ENCODE measurements around the gene DCAF7. TPM values are rescaled to one million over a fixed set of nuclear protein-coding genes. Genes with fewer than 3 reads are reported as not detected.

The DCAF7 gene
- total and polyA plus RNA-seq, 2 donors, result 19.8 to 26.0 TPM

DNA sequence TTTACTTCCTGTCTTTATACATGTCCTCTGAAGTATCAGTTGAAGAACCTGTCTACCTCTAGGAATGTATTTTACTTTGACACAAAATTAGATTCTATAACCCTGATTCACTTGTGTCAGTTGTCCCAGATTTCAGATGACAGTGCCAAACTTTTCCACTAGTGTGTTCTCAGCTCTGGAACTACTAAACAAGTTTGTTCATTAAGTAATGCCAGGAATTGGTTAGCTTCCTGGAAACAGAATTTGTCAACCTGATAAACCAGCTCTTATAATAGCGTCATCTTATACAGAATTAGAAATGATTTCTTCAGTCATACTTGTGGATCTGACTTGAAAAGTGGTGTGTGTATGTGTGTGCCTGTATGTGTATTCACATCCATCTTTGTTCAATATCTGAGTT, 79.3 kb downstream of the DCAF7 start:
- 100% methylated on average over 1 of the region's 1 CpG for WGBS
- Histone ChIP-seq H3K36me3 (ENCODE audit: control insufficient read depth in 2 of 2, insufficient read depth in 2 of 2, low read length in 1 of 2) (peaks cover 9 to 10% of the 10 kb centered on the region in 2 donors), H3K27me3 (ENCODE audit: control insufficient read depth in 2 of 2, insufficient read depth in 1 of 2, low read length in 1 of 2) (no peaks in the 10 kb centered on the region), H3K4me3 (ENCODE audit: low read length in 2 of 2) (no peak overlapping the region), H3K27ac (ENCODE audit: low read depth in 1 of 2, low read length in 1 of 2) (no peak overlapping the region), H3K4me1 (ENCODE audit: control insufficient read depth in 2 of 2, insufficient read depth in 2 of 2, low read length in 2 of 2) (peaks cover under 1 to 6% of the 10 kb centered on the region in 2 donors), H3K9me3 (ENCODE audit: control insufficient read depth in 2 of 2, insufficient read depth in 1 of 2, low read length in 1 of 2) (no peaks in the 10 kb centered on the region)
- no peak for DNase-seq (ENCODE audit: low read depth in 6 of 9, low spot score in 9 of 9)

DNA sequence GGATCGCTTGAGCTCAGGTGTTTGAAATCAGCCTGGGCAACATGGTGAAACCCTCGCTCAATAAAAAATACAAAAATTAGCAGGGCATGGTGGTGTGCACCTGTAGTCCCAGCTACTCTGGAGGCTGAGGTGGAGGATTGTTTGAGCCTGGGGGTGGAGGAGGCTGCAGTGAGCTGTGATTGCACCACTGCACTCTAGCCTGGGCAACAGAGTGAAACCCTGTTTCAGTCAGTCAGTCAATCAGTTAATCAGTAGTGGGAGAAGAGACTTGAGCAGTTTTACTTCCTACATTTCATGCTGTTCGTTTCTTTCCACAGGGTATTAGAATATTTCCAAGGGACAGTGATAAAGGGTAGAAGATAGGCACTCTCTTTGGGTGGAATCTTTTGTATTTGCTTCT, 80.8 kb downstream of the DCAF7 start:
- 95% methylated on average over 3 of the region's 3 CpGs for WGBS

DNA sequence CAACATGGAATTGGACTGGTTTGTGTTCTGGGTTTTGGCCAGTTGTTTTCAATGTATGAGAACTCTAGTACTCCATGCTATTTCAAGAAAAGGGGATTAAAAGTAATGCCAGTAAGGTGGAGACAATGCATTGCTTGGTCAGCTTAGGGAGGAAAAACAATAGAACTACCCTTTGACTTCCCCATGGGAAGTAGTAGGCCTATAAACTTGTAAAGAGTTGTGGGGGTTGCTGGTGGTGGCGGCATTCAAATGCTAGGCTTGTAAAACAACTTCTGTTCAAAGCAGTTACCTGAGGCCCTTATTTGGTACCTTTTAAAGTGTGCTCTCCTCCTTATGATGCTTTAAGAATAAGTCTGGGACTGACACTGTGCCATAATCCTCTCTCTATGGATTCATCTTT, 81.3 kb downstream of the DCAF7 start:
- H3K36me3 ChIP-seq (ENCODE audit: control insufficient read depth in 2 of 2, insufficient read depth in 2 of 2, low read length in 1 of 2), result peaks cover 17 to 22% of the 10 kb centered on the region in 2 donors

More for the DNA sequence above, 80.8 kb downstream of the DCAF7 start:
- no peaks in the 10 kb centered on the region for H3K27me3 ChIP-seq (ENCODE audit: control insufficient read depth in 2 of 2, insufficient read depth in 1 of 2, low read length in 1 of 2)
- H3K9me3 ChIP-seq (ENCODE audit: control insufficient read depth in 2 of 2, insufficient read depth in 1 of 2, low read length in 1 of 2), result no peaks in the 10 kb centered on the region
- no peak overlapping the region for H3K4me3 ChIP-seq (ENCODE audit: low read length in 2 of 2)
- H3K27ac ChIP-seq (ENCODE audit: low read depth in 1 of 2, low read length in 1 of 2), result no peak overlapping the region
- no peak for DNase-seq (ENCODE audit: low read depth in 6 of 9, low spot score in 9 of 9)
- H3K36me3 ChIP-seq (ENCODE audit: control insufficient read depth in 2 of 2, insufficient read depth in 2 of 2, low read length in 1 of 2), result peaks cover 12 to 16% of the 10 kb centered on the region in 2 donors
- H3K4me1 ChIP-seq (ENCODE audit: control insufficient read depth in 2 of 2, insufficient read depth in 2 of 2, low read length in 2 of 2), result peaks cover 0 to 6% of the 10 kb centered on the region in 2 donors

DNA sequence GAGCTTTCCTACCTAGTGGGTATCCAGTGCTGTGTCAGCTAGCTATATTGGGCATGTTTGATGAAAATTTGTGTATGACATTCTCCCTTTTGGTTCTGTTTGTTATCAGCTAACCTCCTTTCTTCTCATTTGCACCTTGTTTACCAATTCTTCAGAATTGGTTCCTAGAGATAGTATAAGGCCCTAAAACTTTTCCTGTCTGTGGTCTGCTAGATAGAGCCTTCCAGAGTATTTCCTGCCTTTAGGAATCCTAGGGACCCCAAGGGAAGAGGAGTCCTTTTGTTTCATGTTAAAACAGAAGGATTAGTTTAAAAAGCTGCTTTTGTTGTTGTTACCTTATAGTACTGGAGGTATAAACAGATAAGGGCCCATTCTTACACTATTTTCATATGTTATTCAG, 83.5 kb downstream of the DCAF7 start:
- Histone ChIP-seq H3K36me3 (ENCODE audit: control insufficient read depth in 2 of 2, insufficient read depth in 2 of 2, low read length in 1 of 2) (peaks cover 21 to 28% of the 10 kb centered on the region in 2 donors), H3K4me1 (ENCODE audit: control insufficient read depth in 2 of 2, insufficient read depth in 2 of 2, low read length in 2 of 2) (peaks cover 0 to 6% of the 10 kb centered on the region in 2 donors), H3K27me3 (ENCODE audit: control insufficient read depth in 2 of 2, insufficient read depth in 1 of 2, low read length in 1 of 2) (no peaks in the 10 kb centered on the region), H3K27ac (ENCODE audit: low read depth in 1 of 2, low read length in 1 of 2) (no peak overlapping the region), H3K4me3 (ENCODE audit: low read length in 2 of 2) (no peak overlapping the region), H3K9me3 (ENCODE audit: control insufficient read depth in 2 of 2, insufficient read depth in 1 of 2, low read length in 1 of 2) (no peaks in the 10 kb centered on the region)
- no peak for DNase-seq (ENCODE audit: low read depth in 6 of 9, low spot score in 9 of 9)

More for the DNA sequence above, 81.3 kb downstream of the DCAF7 start:
- peaks cover 0 to 6% of the 10 kb centered on the region in 2 donors for H3K4me1 ChIP-seq (ENCODE audit: control insufficient read depth in 2 of 2, insufficient read depth in 2 of 2, low read length in 2 of 2)
- no peak overlapping the region for H3K4me3 ChIP-seq (ENCODE audit: low read length in 2 of 2)
- WGBS, result 98% methylated on average over 1 of the region's 1 CpG
- no peaks in the 10 kb centered on the region for H3K9me3 ChIP-seq (ENCODE audit: control insufficient read depth in 2 of 2, insufficient read depth in 1 of 2, low read length in 1 of 2)
- no peak overlapping the region for H3K27ac ChIP-seq (ENCODE audit: low read depth in 1 of 2, low read length in 1 of 2)
- no peak for DNase-seq (ENCODE audit: low read depth in 6 of 9, low spot score in 9 of 9)
- H3K27me3 ChIP-seq (ENCODE audit: control insufficient read depth in 2 of 2, insufficient read depth in 1 of 2, low read length in 1 of 2), result no peaks in the 10 kb centered on the region

DNA sequence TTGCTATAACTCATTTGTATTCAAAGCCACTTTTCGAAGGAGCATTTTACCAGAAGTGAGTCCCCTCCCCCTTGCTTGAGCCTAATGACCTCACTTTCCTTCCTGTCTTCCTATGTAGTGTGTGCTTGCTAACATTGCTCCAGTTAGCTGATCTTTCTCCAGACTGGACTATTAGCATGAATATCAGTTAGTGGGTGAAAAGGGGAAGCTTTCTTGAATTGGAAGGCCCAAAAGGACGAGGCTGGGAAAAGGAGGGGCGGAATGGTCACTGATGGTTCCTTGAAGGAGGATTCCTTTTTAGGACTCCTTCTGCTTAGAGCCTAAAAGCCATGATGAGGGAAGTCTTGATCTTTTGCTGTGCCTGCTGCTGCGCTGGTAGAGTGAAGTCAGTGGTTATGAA, 83.9 kb downstream of the DCAF7 start:
- Histone ChIP-seq H3K36me3 (ENCODE audit: control insufficient read depth in 2 of 2, insufficient read depth in 2 of 2, low read length in 1 of 2) (peaks cover 18 to 28% of the 10 kb centered on the region in 2 donors), H3K27ac (ENCODE audit: low read depth in 1 of 2, low read length in 1 of 2) (no peak overlapping the region), H3K4me1 (ENCODE audit: control insufficient read depth in 2 of 2, insufficient read depth in 2 of 2, low read length in 2 of 2) (peaks cover 0 to 8% of the 10 kb centered on the region in 2 donors), H3K9me3 (ENCODE audit: control insufficient read depth in 2 of 2, insufficient read depth in 1 of 2, low read length in 1 of 2) (no peaks in the 10 kb centered on the region), H3K4me3 (ENCODE audit: low read length in 2 of 2) (no peak overlapping the region), H3K27me3 (ENCODE audit: control insufficient read depth in 2 of 2, insufficient read depth in 1 of 2, low read length in 1 of 2) (no peaks in the 10 kb centered on the region)
- 77% methylated on average over 4 of the region's 4 CpGs for WGBS
- peak in 1 of 9 donors; percentile 17 for DNase-seq (ENCODE audit: low read depth in 6 of 9, low spot score in 9 of 9)

DNA sequence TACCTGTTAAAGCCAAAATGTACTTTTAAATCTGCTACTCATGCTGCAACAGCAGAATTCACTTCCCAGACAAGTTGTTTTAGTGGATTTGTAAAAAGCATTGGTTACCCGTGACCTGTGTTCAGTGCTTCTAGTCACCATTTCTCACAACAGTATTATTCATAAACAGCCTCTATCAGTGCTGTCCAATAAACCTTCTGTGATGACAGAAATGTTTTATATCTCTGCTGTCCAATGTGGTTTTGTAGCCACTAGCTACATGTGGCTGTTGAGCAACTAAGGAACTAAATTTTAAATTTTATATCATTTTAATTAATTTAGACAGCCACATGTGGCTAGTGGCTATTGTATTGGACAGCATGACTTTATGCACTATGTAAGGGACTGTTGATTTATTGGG, 84.5 kb downstream of the DCAF7 start:
- H3K36me3 ChIP-seq (ENCODE audit: control insufficient read depth in 2 of 2, insufficient read depth in 2 of 2, low read length in 1 of 2), result peaks cover 17 to 28% of the 10 kb centered on the region in 2 donors
- no peaks in the 10 kb centered on the region for H3K27me3 ChIP-seq (ENCODE audit: control insufficient read depth in 2 of 2, insufficient read depth in 1 of 2, low read length in 1 of 2)
- no peak overlapping the region for H3K4me3 ChIP-seq (ENCODE audit: low read length in 2 of 2)
- no peak overlapping the region for H3K27ac ChIP-seq (ENCODE audit: low read depth in 1 of 2, low read length in 1 of 2)
- H3K4me1 ChIP-seq (ENCODE audit: control insufficient read depth in 2 of 2, insufficient read depth in 2 of 2, low read length in 2 of 2), result peaks cover 0 to 10% of the 10 kb centered on the region in 2 donors
- H3K9me3 ChIP-seq (ENCODE audit: control insufficient read depth in 2 of 2, insufficient read depth in 1 of 2, low read length in 1 of 2), result no peaks in the 10 kb centered on the region
- DNase-seq (ENCODE audit: low read depth in 6 of 9, low spot score in 9 of 9), result no peak
- 94% methylated on average over 1 of the region's 1 CpG for WGBS

DNA sequence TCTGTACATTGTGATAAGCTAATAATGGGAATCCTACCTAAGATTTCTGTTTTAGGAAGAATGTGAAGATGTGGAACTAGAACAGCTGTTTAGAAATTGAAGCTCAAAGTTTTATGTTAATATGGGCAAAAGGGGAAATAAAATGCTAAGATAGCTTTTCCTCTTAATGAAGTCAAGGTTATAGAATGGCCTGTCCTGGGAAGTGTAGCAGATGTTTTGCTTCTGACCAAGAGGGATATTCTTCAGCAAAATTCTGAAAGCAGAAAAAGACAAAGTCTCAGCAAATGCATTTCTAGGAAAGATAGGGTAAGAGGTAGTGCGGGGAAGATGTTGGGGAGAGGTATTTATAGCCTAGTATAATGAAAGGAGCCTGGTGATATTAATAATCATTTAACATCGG, 85.0 kb downstream of the DCAF7 start:
- Histone ChIP-seq H3K36me3 (ENCODE audit: control insufficient read depth in 2 of 2, insufficient read depth in 2 of 2, low read length in 1 of 2) (peaks cover 17 to 28% of the 10 kb centered on the region in 2 donors), H3K9me3 (ENCODE audit: control insufficient read depth in 2 of 2, insufficient read depth in 1 of 2, low read length in 1 of 2) (no peaks in the 10 kb centered on the region), H3K27ac (ENCODE audit: low read depth in 1 of 2, low read length in 1 of 2) (no peak overlapping the region), H3K4me3 (ENCODE audit: low read length in 2 of 2) (no peak overlapping the region), H3K4me1 (ENCODE audit: control insufficient read depth in 2 of 2, insufficient read depth in 2 of 2, low read length in 2 of 2) (peaks cover 0 to 10% of the 10 kb centered on the region in 2 donors), H3K27me3 (ENCODE audit: control insufficient read depth in 2 of 2, insufficient read depth in 1 of 2, low read length in 1 of 2) (no peaks in the 10 kb centered on the region)
- WGBS, result 96% methylated on average over 2 of the region's 2 CpGs
- DNase-seq (ENCODE audit: low read depth in 6 of 9, low spot score in 9 of 9), result no peak

DNA sequence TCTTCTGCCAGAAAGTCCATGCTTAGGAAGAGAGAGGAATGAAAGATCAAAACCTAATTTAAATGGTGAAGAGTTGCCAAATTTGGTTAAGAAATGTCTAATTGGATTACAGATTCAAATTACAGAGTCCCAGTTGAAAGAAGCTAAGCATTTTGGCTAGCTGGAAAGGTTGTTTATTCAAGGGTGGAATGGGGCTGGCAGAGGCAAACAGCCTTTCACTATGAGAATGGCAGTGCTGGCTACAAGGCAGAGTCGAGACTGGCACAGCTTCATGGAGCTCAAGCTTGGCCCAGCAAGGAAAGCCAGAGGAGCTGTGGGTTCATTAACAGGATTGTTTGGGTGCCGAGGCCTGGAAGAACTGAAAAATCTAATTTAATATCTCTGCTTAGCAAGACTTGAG, 85.5 kb downstream of the DCAF7 start:
- Histone ChIP-seq H3K4me3 (ENCODE audit: low read length in 2 of 2) (no peak overlapping the region), H3K4me1 (ENCODE audit: control insufficient read depth in 2 of 2, insufficient read depth in 2 of 2, low read length in 2 of 2) (peaks cover 0 to 10% of the 10 kb centered on the region in 2 donors), H3K9me3 (ENCODE audit: control insufficient read depth in 2 of 2, insufficient read depth in 1 of 2, low read length in 1 of 2) (no peaks in the 10 kb centered on the region), H3K27me3 (ENCODE audit: control insufficient read depth in 2 of 2, insufficient read depth in 1 of 2, low read length in 1 of 2) (no peaks in the 10 kb centered on the region), H3K27ac (ENCODE audit: low read depth in 1 of 2, low read length in 1 of 2) (no peak overlapping the region), H3K36me3 (ENCODE audit: control insufficient read depth in 2 of 2, insufficient read depth in 2 of 2, low read length in 1 of 2) (peaks cover 17 to 28% of the 10 kb centered on the region in 2 donors)
- DNase-seq (ENCODE audit: low read depth in 6 of 9, low spot score in 9 of 9), result no peak
- WGBS, result over 99% methylated on average over 2 of the region's 2 CpGs

DNA sequence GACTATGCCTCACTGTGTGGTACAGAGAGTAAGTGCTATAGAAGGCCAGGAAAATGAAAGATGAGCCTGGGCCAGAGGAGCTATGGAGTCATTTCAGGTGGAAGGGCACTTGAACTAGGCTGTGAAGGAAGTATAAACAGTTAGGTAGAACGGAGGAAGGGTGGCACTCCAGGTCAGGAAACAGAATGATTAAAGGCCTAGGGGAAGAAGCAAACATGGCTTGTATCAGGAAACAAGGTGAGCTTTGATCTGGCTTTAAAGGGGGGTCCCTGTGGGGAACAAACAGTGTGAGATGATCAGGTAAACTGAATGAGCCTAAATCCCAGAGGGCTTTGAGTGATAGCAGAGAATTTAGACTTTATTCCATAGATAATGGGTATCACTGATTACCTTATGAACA, 88.8 kb downstream of the DCAF7 start:
- H3K9me3 ChIP-seq (ENCODE audit: control insufficient read depth in 2 of 2, insufficient read depth in 1 of 2, low read length in 1 of 2), result no peaks in the 10 kb centered on the region
- no peak for DNase-seq (ENCODE audit: low read depth in 6 of 9, low spot score in 9 of 9)
- peaks cover 18 to 23% of the 10 kb centered on the region in 2 donors for H3K36me3 ChIP-seq (ENCODE audit: control insufficient read depth in 2 of 2, insufficient read depth in 2 of 2, low read length in 1 of 2)
- WGBS, result 71% methylated on average over 1 of the region's 1 CpG
- no peaks in the 10 kb centered on the region for H3K27me3 ChIP-seq (ENCODE audit: control insufficient read depth in 2 of 2, insufficient read depth in 1 of 2, low read length in 1 of 2)
- peaks cover 0 to 6% of the 10 kb centered on the region in 2 donors for H3K4me1 ChIP-seq (ENCODE audit: control insufficient read depth in 2 of 2, insufficient read depth in 2 of 2, low read length in 2 of 2)
- no peak overlapping the region for H3K4me3 ChIP-seq (ENCODE audit: low read length in 2 of 2)
- H3K27ac ChIP-seq (ENCODE audit: low read depth in 1 of 2, low read length in 1 of 2), result no peak overlapping the region

DNA sequence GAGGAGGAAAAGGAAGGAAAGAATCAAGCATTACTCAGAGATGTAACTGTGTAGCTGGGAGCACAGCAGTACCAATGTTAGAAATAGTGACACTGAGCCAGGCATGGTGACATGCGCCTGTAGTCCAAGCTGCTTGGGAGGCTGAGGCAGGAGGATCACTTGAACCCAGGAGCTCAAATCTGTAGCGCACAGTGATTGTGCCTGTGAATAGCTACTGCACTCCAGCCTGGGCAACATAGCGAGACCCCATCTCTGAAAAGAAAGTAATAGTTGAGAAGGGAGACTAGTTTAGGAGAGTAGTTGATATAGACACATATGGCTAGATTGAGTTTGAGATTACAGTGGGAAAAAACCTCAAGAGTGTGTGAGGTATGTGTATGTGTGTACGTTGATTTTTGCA, 89.8 kb downstream of the DCAF7 start:
- Histone ChIP-seq H3K4me1 (ENCODE audit: control insufficient read depth in 2 of 2, insufficient read depth in 2 of 2, low read length in 2 of 2) (peaks cover 0 to 4% of the 10 kb centered on the region in 2 donors), H3K36me3 (ENCODE audit: control insufficient read depth in 2 of 2, insufficient read depth in 2 of 2, low read length in 1 of 2) (peaks cover 15 to 18% of the 10 kb centered on the region in 2 donors)

More for the DNA sequence above, 89.8 kb downstream of the DCAF7 start:
- Histone ChIP-seq H3K27ac (ENCODE audit: low read depth in 1 of 2, low read length in 1 of 2) (no peak overlapping the region), H3K9me3 (ENCODE audit: control insufficient read depth in 2 of 2, insufficient read depth in 1 of 2, low read length in 1 of 2) (no peaks in the 10 kb centered on the region), H3K4me3 (ENCODE audit: low read length in 2 of 2) (no peak overlapping the region), H3K27me3 (ENCODE audit: control insufficient read depth in 2 of 2, insufficient read depth in 1 of 2, low read length in 1 of 2) (no peaks in the 10 kb centered on the region)
- WGBS, result 86% methylated on average over 4 of the region's 4 CpGs
- no peak for DNase-seq (ENCODE audit: low read depth in 6 of 9, low spot score in 9 of 9)
